ENCODE data around the gene PTPRH. TPM values are rescaled to one million over a fixed set of nuclear protein-coding genes. Genes with fewer than 3 reads are reported as not detected.

PTPRH gene
- polyA plus RNA-seq, 1 donor from 2014 or later = 0.54 TPM

DNA sequence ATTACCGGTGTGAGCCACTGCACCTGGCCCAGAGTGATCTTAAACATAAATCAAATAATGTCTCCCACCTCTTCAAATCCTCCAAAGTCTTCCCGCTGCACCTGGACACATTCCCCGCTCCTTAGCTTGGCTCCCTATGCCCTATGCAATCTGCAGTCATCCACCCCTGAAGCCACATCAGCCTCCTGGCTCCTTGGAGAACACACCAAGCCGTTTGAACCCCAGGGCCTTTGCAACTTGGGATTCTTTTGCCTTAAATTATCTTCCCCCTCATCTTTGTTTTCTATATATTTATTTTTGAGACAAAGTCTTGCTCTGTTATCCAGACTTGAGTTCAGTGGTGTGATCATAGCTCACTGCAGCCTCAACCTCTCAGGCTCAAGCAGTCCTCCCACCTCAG is 40.2 kb downstream of the PTPRH start:
- H3K9me2 ChIP-seq (ENCODE audit: insufficient read depth, low read length) = no peaks in the 10 kb centered on the region
- H3K4me2 ChIP-seq (ENCODE audit: low read length) = no peak overlapping the region
- no peaks in the 10 kb centered on the region for H3K79me2 ChIP-seq (replicated peaks; ENCODE audit: insufficient read depth, low read length)
- H3K27ac ChIP-seq (ENCODE audit: low read length) = no peak overlapping the region
- H3K9ac ChIP-seq (ENCODE audit: low read length) = no peak overlapping the region
- H3K36me3 ChIP-seq (ENCODE audit: insufficient read depth, low read length) = no peaks in the 10 kb centered on the region
- no peak overlapping the region for H3K4me3 ChIP-seq (ENCODE audit: low read length)
- H2AFZ ChIP-seq (ENCODE audit: low read depth, low read length) = no peak overlapping the region
- no peaks in the 10 kb centered on the region for H3K9me3 ChIP-seq (ENCODE audit: low read length)
- TF ChIP-seq SMC3 (conservative IDR thresholded peaks at IDR 0.05; ENCODE audit: poor library complexity) (no peak), POLR2AphosphoS5 (IDR thresholded peaks at IDR 0.05) (no peak), MXI1 (conservative IDR thresholded peaks at IDR 0.05; ENCODE audit: poor library complexity, severe bottlenecking) (no peak), EP300 (conservative IDR thresholded peaks at IDR 0.05; ENCODE audit: poor library complexity, severe bottlenecking) (no peak), REST (IDR thresholded peaks at IDR 0.05; ENCODE audit: borderline replicate concordance) (no peak), EZH2 (IDR thresholded peaks at IDR 0.05; ENCODE audit: borderline replicate concordance, insufficient read depth, low read length, poor library complexity, severe bottlenecking) (no peak), RAD21 (conservative IDR thresholded peaks at IDR 0.05) (no peak), TAF1 (IDR thresholded peaks at IDR 0.05; ENCODE audit: low read depth) (no peak)
- TF ChIP-seq, protein P1, sequence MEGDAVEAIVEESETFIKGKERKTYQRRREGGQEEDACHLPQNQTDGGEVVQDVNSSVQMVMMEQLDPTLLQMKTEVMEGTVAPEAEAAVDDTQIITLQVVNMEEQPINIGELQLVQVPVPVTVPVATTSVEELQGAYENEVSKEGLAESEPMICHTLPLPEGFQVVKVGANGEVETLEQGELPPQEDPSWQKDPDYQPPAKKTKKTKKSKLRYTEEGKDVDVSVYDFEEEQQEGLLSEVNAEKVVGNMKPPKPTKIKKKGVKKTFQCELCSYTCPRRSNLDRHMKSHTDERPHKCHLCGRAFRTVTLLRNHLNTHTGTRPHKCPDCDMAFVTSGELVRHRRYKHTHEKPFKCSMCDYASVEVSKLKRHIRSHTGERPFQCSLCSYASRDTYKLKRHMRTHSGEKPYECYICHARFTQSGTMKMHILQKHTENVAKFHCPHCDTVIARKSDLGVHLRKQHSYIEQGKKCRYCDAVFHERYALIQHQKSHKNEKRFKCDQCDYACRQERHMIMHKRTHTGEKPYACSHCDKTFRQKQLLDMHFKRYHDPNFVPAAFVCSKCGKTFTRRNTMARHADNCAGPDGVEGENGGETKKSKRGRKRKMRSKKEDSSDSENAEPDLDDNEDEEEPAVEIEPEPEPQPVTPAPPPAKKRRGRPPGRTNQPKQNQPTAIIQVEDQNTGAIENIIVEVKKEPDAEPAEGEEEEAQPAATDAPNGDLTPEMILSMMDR (IDR thresholded peaks at IDR 0.05; ENCODE audit: poor library complexity, severe bottlenecking) = no peak
- H3K27me3 ChIP-seq (ENCODE audit: insufficient read depth, low read depth, low read length) = peaks cover 15% of the 10 kb centered on the region
- no peaks in the 10 kb centered on the region for H3F3A ChIP-seq (ENCODE audit: insufficient read depth, low read length, poor library complexity, severe bottlenecking)
- peaks cover 4% of the 10 kb centered on the region for H4K20me1 ChIP-seq (ENCODE audit: insufficient read depth)

DNA sequence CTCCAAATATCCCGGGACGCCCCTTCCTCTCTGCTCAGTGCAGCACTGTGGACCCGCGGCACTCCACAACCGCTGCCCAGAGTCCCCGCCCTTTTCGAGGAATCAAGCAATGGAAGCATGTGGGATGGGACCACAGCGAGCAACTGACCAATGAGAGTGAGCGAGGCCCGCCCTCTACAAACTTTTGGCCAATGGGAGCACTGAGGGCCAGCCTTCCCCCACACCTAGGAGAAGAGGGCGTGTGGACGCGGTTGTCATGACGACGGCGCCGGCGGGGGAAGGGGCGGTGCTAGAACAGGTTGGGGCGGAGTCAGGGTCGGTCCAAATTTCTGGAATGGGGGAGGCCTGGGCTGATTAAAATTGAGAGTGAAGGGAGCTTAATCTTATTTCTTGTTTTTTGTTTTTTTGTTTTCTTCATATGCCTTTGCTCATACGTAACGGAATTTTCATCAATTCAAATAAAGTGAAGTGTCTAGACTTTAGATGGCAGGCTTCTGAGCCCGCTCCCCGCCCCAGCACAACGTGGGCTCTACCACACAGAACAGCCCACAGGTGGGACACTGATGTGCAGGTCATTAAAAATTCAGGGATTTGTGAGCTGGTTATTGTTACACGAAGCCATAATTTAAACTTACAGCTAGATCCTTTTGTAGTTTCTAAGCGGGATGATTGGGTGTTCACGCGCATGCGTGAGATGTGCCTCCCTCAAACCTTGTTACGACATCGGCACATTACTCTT is 42.6 kb downstream of the PTPRH start, which contains the start of gene DNAAF3:
TSS of gene DNAAF3 (minus strand) at position 84 of the 739 bp plus-strand sequence. CDS start 200 bp downstream, outside the sequence.
- Histone ChIP-seq H2AFZ (ENCODE audit: low read depth, low read length) (peak within 1 kb of the TSS; percentile 17), H3K4me2 (ENCODE audit: low read length) (peak within 1 kb of the TSS; percentile 64), H3K9me2 (ENCODE audit: insufficient read depth, low read length) (no peaks in the 10 kb centered on the region), H3K4me3 (ENCODE audit: low read length) (peak within 1 kb of the TSS; percentile 62), H3K79me2 (replicated peaks; ENCODE audit: insufficient read depth, low read length) (no peaks in the 10 kb centered on the region), H3K27me3 (ENCODE audit: insufficient read depth, low read depth, low read length) (peaks cover 6% of the 10 kb centered on the region), H3F3A (ENCODE audit: insufficient read depth, low read length, poor library complexity, severe bottlenecking) (no peaks in the 10 kb centered on the region), H3K9me3 (ENCODE audit: low read length) (no peaks in the 10 kb centered on the region), H3K36me3 (ENCODE audit: insufficient read depth, low read length) (no peaks in the 10 kb centered on the region), H3K27ac (ENCODE audit: low read length) (no peak within 1 kb of the TSS), H3K9ac (ENCODE audit: low read length) (peak within 1 kb of the TSS; percentile 3), H4K20me1 (ENCODE audit: insufficient read depth) (no peaks in the 10 kb centered on the region)
- no peak for TF ChIP-seq EZH2 (IDR thresholded peaks at IDR 0.05; ENCODE audit: borderline replicate concordance, insufficient read depth, low read length, poor library complexity, severe bottlenecking)
- no peak for TF ChIP-seq POLR2AphosphoS5 (IDR thresholded peaks at IDR 0.05)
- TF ChIP-seq REST (IDR thresholded peaks at IDR 0.05; ENCODE audit: borderline replicate concordance) = no peak
- TF ChIP-seq, protein P1 (IDR thresholded peaks at IDR 0.05; ENCODE audit: poor library complexity, severe bottlenecking) = peak; percentile 29
- peak; percentile 80 for TF ChIP-seq MXI1 (conservative IDR thresholded peaks at IDR 0.05; ENCODE audit: poor library complexity, severe bottlenecking)
- TF ChIP-seq RAD21 (conservative IDR thresholded peaks at IDR 0.05) = no peak

All from neural cell (in vitro differentiated cells).